Uterus (tissue), 4 donors: ENCODE data around the gene TSEN15. TPM values are rescaled to one million over a fixed set of nuclear protein-coding genes. Genes with fewer than 3 reads are reported as not detected.
"Not testable (repeated sequence)": the region's sequence is repeated elsewhere in the genome, so short reads cannot be mapped to it uniquely, and the experiment has no call there.

Experiments
- DNase-seq, 2 donors: peaks; one replicate each; pipeline ENCODE4 v3.0.0-alpha.2; 2019 to 2020
- H3K27ac ChIP-seq, 2 donors: fragments of 200-600 bp; sonication (generic); 1 replicate in 1 of 2; 2 replicates in 1 of 2; pipeline ENCODE4 v1.5.1; 2016 to 2018
- H3K27me3 ChIP-seq, 2 donors: fragments of 200-600 bp; sonication (generic); one replicate each; pipeline ENCODE4 v1.5.1; 2018 to 2019; ENCODE audit warnings: control low read depth in 1 of 2
- H3K36me3 ChIP-seq, 2 donors: fragments of 200-600 bp; sonication (generic); one replicate each; pipeline ENCODE4 v1.5.1; 2019; ENCODE audit warnings: control low read depth in 1 of 2
- H3K4me1 ChIP-seq, 2 donors: fragments of 200-600 bp; sonication (generic); one replicate each; pipeline ENCODE4 v1.5.1; 2018 to 2019; ENCODE audit warnings: control low read depth in 1 of 2
- H3K4me3 ChIP-seq, 2 donors: fragments of 200-600 bp; sonication (generic); 1 replicate in 1 of 2; 2 replicates in 1 of 2; pipeline ENCODE4 v1.5.1; 2018 to 2019; ENCODE audit warnings: mild to moderate bottlenecking in 1 of 2
- H3K9me3 ChIP-seq, 2 donors: fragments of 200-600 bp; sonication (generic); one replicate each; pipeline ENCODE4 v1.5.1; 2019; ENCODE audit warnings: control low read depth in 1 of 2
- POLR2A ChIP-seq, 2 donors: fragments of 450-650 bp; IDR thresholded peaks; one replicate each; pipeline ENCODE4 v1.6.1; 2016; ENCODE audit warnings: antibody characterized with exemption in 2 of 2, mild to moderate bottlenecking in 1 of 2, moderate library complexity in 1 of 2
- intact Hi-C: fragments of 100-400 bp; cut with DNase I; formaldehyde crosslinking; loops from one replicate; pipeline ENCODE4 v1.15.1; 2023; ENCODE audit warnings: low total_unique reads
- total RNA-seq, 4 donors: library from RNA; depleted of rRNA in 3 of 4; stranded (reverse); fragments of >200 nt in 3 of 4; gene quantifications; one replicate each; pipeline versions ENCODE4 v1.1.0 to v1.2.4, GENCODE V29; 2014 to 2023
- TF ChIP-seq, protein P1 (sequence below), 4 experiments: fragments of 200-600 bp in 2 of 4; fragments of 450-650 bp in 2 of 4; sonication (generic) in 2 of 4; IDR thresholded peaks; one replicate each; pipeline ENCODE4 v1.5.1; 2016 to 2019; ENCODE audit warnings: antibody characterized with exemption in 4 of 4, mild to moderate bottlenecking in 2 of 4, moderate library complexity in 1 of 4
- donor health status: DM: yes; HTN: yes; CAD: no.

TSEN15 gene
- total RNA-seq, 4 donors from 2014 or later = 7.9 to 69.3 (median 29.2) TPM

DNA sequence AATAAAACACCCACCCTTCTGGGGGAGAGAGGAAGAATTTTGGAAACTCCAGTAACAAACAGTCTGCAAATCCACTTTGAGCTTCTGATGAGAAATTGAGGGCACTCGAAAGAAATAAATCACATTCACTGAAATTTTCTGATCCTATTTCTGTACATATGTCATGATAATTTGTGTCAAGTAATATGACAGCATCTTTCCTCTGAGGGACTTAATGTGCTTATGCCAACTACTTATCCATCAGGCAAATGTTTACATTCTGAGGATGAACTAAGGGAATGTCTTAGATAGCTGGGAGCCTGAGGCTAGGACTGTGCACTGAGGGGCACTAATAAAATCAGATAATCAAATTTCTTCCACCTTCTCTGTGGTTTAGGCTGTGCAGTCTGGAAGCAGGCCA, 44.5 kb downstream of the TSEN15 start:
- no peak overlapping the region for H3K4me3 ChIP-seq
- intact Hi-C loops = no loop called here
- no peaks in the 10 kb centered on the region for H3K36me3 ChIP-seq
- H3K27ac ChIP-seq = no peak overlapping the region
- no peaks in the 10 kb centered on the region for H3K9me3 ChIP-seq
- no peaks in the 10 kb centered on the region for H3K4me1 ChIP-seq
- no peak for DNase-seq
- TF ChIP-seq, protein P1, sequence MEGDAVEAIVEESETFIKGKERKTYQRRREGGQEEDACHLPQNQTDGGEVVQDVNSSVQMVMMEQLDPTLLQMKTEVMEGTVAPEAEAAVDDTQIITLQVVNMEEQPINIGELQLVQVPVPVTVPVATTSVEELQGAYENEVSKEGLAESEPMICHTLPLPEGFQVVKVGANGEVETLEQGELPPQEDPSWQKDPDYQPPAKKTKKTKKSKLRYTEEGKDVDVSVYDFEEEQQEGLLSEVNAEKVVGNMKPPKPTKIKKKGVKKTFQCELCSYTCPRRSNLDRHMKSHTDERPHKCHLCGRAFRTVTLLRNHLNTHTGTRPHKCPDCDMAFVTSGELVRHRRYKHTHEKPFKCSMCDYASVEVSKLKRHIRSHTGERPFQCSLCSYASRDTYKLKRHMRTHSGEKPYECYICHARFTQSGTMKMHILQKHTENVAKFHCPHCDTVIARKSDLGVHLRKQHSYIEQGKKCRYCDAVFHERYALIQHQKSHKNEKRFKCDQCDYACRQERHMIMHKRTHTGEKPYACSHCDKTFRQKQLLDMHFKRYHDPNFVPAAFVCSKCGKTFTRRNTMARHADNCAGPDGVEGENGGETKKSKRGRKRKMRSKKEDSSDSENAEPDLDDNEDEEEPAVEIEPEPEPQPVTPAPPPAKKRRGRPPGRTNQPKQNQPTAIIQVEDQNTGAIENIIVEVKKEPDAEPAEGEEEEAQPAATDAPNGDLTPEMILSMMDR (IDR thresholded peaks at IDR 0.05) = no peak
- TF ChIP-seq POLR2A (IDR thresholded peaks at IDR 0.05) = no peak
- no peaks in the 10 kb centered on the region for H3K27me3 ChIP-seq

DNA sequence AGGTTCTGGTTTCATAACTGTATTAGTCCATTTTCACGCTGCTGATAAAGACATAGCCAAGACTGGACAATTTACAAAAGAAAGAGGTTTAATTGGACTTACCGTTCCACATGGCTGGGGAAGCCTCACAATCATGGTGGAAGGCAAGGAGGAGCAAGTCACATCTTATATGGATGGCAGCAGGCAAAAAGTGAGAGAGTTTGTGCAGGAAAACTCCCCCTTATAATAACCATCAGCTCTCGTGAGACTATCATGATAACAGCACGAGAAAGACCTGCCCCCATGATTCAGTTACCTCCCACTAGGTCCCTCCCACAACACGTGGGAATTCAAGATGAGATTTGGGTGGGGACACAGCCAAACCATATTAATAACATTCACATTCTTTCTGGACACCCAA, 45.0 kb downstream of the TSEN15 start:
- H3K9me3 ChIP-seq, DNase-seq, H3K27ac ChIP-seq, H3K4me1 ChIP-seq, H3K27me3 ChIP-seq, H3K4me3 ChIP-seq, intact Hi-C loops, H3K36me3 ChIP-seq: not testable (repeated sequence)

DNA sequence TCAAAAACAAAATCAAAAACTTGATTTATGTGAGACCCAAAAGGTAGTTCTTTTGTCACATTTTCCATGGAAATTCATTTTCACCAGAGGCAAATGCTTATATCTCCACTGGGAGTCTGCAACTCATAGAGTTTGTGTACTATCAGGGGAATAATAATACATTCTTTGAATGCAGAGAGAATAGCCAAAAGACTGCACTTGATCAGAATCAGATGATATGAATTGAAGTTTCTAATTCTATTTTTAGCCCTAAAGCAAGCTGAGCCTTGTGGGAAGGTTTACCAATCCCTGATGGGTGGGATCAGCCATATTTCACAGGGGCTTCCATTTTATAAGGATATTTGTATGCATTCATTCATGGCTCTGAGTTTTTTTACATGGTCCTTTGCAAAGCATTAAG, 49.6 kb downstream of the TSEN15 start:
- TF ChIP-seq POLR2A (IDR thresholded peaks at IDR 0.05) = no peak
- TF ChIP-seq, protein P1 (IDR thresholded peaks at IDR 0.05) = no peak
- no peaks in the 10 kb centered on the region for H3K9me3 ChIP-seq
- intact Hi-C loops = no loop called here

DNA sequence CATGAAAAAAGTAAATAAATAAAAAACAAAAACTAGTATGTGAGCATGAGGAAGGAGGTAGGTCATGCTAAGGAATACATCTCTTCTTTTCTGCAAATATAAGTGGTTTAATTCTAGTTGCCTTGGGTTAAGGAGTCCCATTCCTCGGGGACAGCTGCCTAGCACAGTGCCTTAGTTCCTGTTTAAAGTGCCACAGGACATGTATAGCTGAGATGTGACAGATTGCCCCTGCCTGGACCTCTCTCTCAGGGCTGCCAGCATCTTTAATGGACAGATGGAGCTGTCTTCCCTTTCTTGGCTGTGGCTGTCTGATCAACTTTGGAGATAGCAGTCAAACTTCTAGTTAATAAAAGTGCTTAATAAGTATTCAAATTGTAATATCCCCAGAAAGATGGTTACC, 50.0 kb downstream of the TSEN15 start:
- Histone ChIP-seq H3K27ac (no peak overlapping the region), H3K27me3 (no peaks in the 10 kb centered on the region), H3K4me1 (no peaks in the 10 kb centered on the region), H3K36me3 (no peaks in the 10 kb centered on the region), H3K9me3 (no peaks in the 10 kb centered on the region), H3K4me3 (no peak overlapping the region)
- DNase-seq = no peak
- intact Hi-C loops = no loop called here
- TF ChIP-seq, protein P1 (IDR thresholded peaks at IDR 0.05) = no peak
- TF ChIP-seq POLR2A (IDR thresholded peaks at IDR 0.05) = no peak

More for the DNA sequence above, 49.6 kb downstream of the TSEN15 start:
- Histone ChIP-seq H3K27ac (no peak overlapping the region), H3K4me3 (no peak overlapping the region), H3K27me3 (no peaks in the 10 kb centered on the region), H3K4me1 (no peaks in the 10 kb centered on the region), H3K36me3 (no peaks in the 10 kb centered on the region)
- DNase-seq = no peak

DNA sequence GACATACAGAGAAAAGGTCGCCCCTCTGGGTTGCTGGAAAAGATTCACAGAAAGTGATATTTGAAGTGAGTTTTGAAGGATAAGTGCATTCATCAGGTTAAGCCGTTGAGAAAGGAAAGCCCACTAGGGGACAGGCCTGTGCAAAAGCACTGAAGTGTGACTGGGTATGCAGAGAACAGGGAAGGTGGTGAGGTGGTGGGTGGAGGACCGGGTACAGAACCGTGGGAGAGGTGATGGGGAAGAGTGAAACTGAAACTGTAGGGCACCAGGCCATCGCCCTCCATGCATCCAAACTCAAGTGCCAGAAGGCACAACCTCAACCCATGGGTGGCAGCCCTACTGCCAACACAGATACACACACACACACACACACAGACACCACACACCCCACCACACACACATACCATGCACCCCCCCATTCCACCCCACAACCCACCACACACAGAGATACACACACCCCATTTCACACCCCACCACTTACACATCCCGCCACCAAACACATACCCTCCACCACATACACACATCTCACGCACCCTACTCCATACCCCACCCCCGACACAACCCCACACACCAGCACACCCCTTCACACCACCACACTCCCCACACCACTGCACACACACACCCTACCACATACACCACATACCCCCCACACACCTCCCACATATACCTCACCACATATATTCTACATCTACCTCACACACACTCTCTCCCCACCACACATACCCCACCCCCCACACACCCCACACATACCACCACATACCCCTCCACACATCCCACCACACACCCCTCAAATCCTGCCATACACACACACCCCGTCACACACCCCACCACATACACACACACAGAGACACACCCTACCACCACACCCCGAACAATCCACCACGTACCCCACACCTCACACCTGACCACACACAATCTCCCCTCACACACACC, 59.0 kb downstream of the TSEN15 start:
- Histone ChIP-seq H3K4me1 (no peaks in the 10 kb centered on the region), H3K27me3 (no peaks in the 10 kb centered on the region), H3K36me3 (no peaks in the 10 kb centered on the region), H3K27ac (no peak overlapping the region), H3K4me3 (no peak overlapping the region), H3K9me3 (no peaks in the 10 kb centered on the region)
- DNase-seq = no peak
- TF ChIP-seq, protein P1 (IDR thresholded peaks at IDR 0.05) = no peak
- intact Hi-C loops = no loop called here
